Muscle layer of colon (tissue), 2 donors: ENCODE results near the gene KDM1B.
"Not testable (repeated sequence)": the region's sequence is repeated elsewhere in the genome, so short reads cannot be mapped to it uniquely, and the experiment has no call there.

ENCODE experiments used
- H3K27ac ChIP-seq: one replicate; pipeline ENCODE4 v1.7.0; 2013; ENCODE audit warnings: low read depth, mild to moderate bottlenecking, low read length, moderate library complexity
- H3K27me3 ChIP-seq, 2 donors: one replicate each; pipeline ENCODE4 v1.7.0; 2013; ENCODE audit warnings: low read length in 2 of 2, mild to moderate bottlenecking in 2 of 2; ENCODE audit not compliant: insufficient read depth in 2 of 2, control insufficient read depth in 1 of 2
- H3K36me3 ChIP-seq: one replicate; pipeline ENCODE4 v1.7.0; 2013; ENCODE audit warnings: mild to moderate bottlenecking, low read length; ENCODE audit not compliant: insufficient read depth
- H3K4me1 ChIP-seq: one replicate; pipeline ENCODE4 v1.7.0; 2013; ENCODE audit warnings: mild to moderate bottlenecking, low read length; ENCODE audit not compliant: insufficient read depth
- H3K4me3 ChIP-seq, 2 donors: one replicate each; pipeline ENCODE4 v1.7.0; 2013; ENCODE audit warnings: low read length in 2 of 2, low read depth in 1 of 2, mild to moderate bottlenecking in 1 of 2, moderate library complexity in 1 of 2
- H3K9ac ChIP-seq: one replicate; pipeline ENCODE4 v1.7.0; 2013; ENCODE audit warnings: low read length
- H3K9me3 ChIP-seq: one replicate; pipeline ENCODE4 v1.7.0; 2013; ENCODE audit warnings: mild to moderate bottlenecking, low read length
- donor health status: abdominal sarcoma.
- donor health status: Adenocarcinoma of cecum.

Gene KDM1B

GRCh38 chr6:18215436-18215835 is 60.2 kb downstream of the KDM1B start:
- H3K9ac ChIP-seq, result no peak overlapping the region
- H3K4me3 ChIP-seq, result no peak overlapping the region
- no peaks in the 10 kb centered on the region for H3K27me3 ChIP-seq
- no peaks in the 10 kb centered on the region for H3K9me3 ChIP-seq
- peaks cover 17% of the 10 kb centered on the region for H3K36me3 ChIP-seq
- H3K27ac ChIP-seq, result no peak overlapping the region
- no peaks in the 10 kb centered on the region for H3K4me1 ChIP-seq

- Histone ChIP-seq H3K9ac (no peak overlapping the region), H3K9me3 (no peaks in the 10 kb centered on the region), H3K4me3 (no peak overlapping the region), H3K27me3 (no peaks in the 10 kb centered on the region), H3K4me1 (no peaks in the 10 kb centered on the region), H3K27ac (no peak overlapping the region), H3K36me3 (peaks cover 17% of the 10 kb centered on the region)
Observed at GRCh38 chr6:18216411-18216810, 61.2 kb downstream of the KDM1B start.

GRCh38 chr6:18218233-18218632 is 63.0 kb downstream of the KDM1B start:
- H3K36me3 ChIP-seq, result peaks cover 27% of the 10 kb centered on the region
- H3K27me3 ChIP-seq, result no peaks in the 10 kb centered on the region
- H3K9me3 ChIP-seq, result no peaks in the 10 kb centered on the region
- no peak overlapping the region for H3K27ac ChIP-seq
- no peaks in the 10 kb centered on the region for H3K4me1 ChIP-seq
- H3K4me3 ChIP-seq, result no peak overlapping the region
- H3K9ac ChIP-seq, result no peak overlapping the region

GRCh38 chr6:18219591-18219990 is 64.4 kb downstream of the KDM1B start:
- H3K9me3 ChIP-seq, result no peaks in the 10 kb centered on the region
- no peak overlapping the region for H3K4me3 ChIP-seq
- H3K4me1 ChIP-seq, result no peaks in the 10 kb centered on the region
- peaks cover 21% of the 10 kb centered on the region for H3K36me3 ChIP-seq
- H3K27me3 ChIP-seq, result no peaks in the 10 kb centered on the region
- H3K9ac ChIP-seq, result no peak overlapping the region
- no peak overlapping the region for H3K27ac ChIP-seq

DNA sequence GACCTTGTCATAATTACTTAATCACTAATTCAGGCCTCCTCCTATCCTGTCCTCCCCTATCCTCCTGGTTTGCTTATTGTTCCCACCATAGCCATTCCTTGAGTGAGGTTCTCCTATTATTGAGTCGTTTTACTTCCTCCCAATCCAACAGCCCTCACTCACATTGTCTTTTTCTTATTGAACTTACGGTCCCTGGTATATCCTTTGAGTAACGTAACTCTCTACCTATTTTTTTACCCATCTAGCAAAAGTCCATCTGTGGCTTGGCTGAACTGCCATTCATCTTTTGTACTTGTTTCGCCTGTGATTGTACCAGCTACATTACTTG is 66.0 kb downstream of the KDM1B start:
- H3K4me1 ChIP-seq, result no peaks in the 10 kb centered on the region
- H3K9me3 ChIP-seq, result no peaks in the 10 kb centered on the region
- peaks cover 24% of the 10 kb centered on the region for H3K36me3 ChIP-seq
- no peaks in the 10 kb centered on the region for H3K27me3 ChIP-seq
- no peak overlapping the region for H3K4me3 ChIP-seq
- no peak overlapping the region for H3K27ac ChIP-seq
- no peak overlapping the region for H3K9ac ChIP-seq

GRCh38 chr6:18226451-18227105 is 71.4 kb downstream of the KDM1B start:
- peaks cover 13% of the 10 kb centered on the region for H3K36me3 ChIP-seq
- not testable (repeated sequence) for H3K9me3 ChIP-seq, H3K27me3 ChIP-seq, H3K4me3 ChIP-seq, H3K9ac ChIP-seq, H3K27ac ChIP-seq, H3K4me1 ChIP-seq

GRCh38 chr6:18227166-18227565 is 71.9 kb downstream of the KDM1B start:
- not testable (repeated sequence) for H3K36me3 ChIP-seq, H3K27ac ChIP-seq

GRCh38 chr6:18228590-18228989 is 73.4 kb downstream of the KDM1B start:
- H3K9me3 ChIP-seq, H3K27ac ChIP-seq, H3K4me3 ChIP-seq, H3K9ac ChIP-seq, H3K27me3 ChIP-seq, H3K36me3 ChIP-seq, H3K4me1 ChIP-seq: not testable (repeated sequence)

More at GRCh38 chr6:18227166-18227565, 71.9 kb downstream of the KDM1B start:
- not testable (repeated sequence) for H3K9ac ChIP-seq, H3K9me3 ChIP-seq, H3K4me1 ChIP-seq, H3K27me3 ChIP-seq, H3K4me3 ChIP-seq

DNA sequence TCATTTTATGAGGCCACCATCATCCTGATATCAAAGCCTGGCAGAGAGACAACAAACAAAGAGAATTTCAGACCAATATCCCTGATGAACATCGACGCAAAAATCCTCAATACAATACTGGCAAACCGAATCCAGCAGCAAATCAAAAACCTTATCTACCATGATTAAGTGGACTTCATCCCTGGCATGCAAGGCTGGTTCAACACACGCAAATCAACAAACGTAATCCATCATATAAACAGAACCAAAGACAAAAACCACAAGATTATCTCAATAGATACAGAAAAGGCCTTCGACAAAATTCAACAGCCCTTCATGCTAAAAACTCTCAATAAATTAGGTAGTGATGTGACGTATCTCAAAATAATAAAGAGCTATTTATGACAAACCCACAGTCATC is 76.6 kb downstream of the KDM1B start:
- not testable (repeated sequence) for H3K4me3 ChIP-seq, H3K4me1 ChIP-seq, H3K27ac ChIP-seq, H3K9ac ChIP-seq, H3K27me3 ChIP-seq, H3K36me3 ChIP-seq, H3K9me3 ChIP-seq

GRCh38 chr6:18233770-18234169 is 78.5 kb downstream of the KDM1B start:
- not testable (repeated sequence) for H3K9me3 ChIP-seq, H3K4me3 ChIP-seq, H3K36me3 ChIP-seq, H3K4me1 ChIP-seq, H3K27ac ChIP-seq, H3K27me3 ChIP-seq, H3K9ac ChIP-seq

DNA sequence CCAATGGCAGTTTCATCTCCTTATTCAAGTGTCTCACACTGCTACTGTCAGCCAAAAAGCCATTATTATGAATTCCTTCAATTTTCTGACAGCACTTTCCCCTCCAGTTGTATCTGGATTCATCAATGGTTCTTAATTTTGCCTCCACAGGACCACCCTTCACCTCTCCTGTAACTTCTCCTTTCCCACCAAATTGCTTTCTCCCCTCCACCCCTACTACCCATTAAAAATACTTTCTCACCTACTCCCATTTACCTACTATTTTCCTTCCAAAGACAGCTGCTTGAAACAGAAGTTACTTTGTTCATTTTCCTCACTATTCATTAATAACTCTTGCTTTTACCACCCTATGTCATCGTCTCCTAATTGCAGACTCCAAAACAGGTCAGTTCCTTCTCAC is 79.3 kb downstream of the KDM1B start:
- no peak overlapping the region for H3K27ac ChIP-seq
- no peaks in the 10 kb centered on the region for H3K27me3 ChIP-seq
- no peaks in the 10 kb centered on the region for H3K4me1 ChIP-seq
- H3K9ac ChIP-seq, result no peak overlapping the region
- no peak overlapping the region for H3K4me3 ChIP-seq
- H3K9me3 ChIP-seq, result no peaks in the 10 kb centered on the region
- H3K36me3 ChIP-seq, result peaks cover 8% of the 10 kb centered on the region

DNA sequence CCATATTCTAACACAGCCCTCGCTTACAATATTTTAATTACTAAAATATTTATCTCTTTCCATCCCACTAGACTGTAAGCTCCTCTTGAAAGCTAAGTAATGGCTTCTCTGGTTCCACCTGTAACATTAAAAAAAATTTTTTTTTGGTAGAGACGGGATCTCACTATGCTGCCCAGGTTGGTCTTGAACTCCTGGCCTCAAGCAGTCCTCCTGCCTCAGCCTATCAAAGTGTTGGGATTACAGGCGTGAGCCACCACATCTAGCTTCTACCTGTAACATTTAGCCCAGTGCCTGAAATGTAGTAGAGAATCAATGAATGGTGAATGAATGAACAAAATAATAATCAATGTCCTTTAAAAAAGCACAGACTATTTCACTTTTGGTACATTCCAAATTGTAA is 80.3 kb downstream of the KDM1B start:
- Histone ChIP-seq H3K4me3 (no peak overlapping the region), H3K27me3 (no peaks in the 10 kb centered on the region), H3K4me1 (peaks cover under 1% of the 10 kb centered on the region), H3K9ac (no peak overlapping the region), H3K36me3 (peaks cover 8% of the 10 kb centered on the region), H3K9me3 (no peaks in the 10 kb centered on the region), H3K27ac (no peak overlapping the region)
